GM19372 (cell line): ENCODE measurements around the gene ATP8A1.
"Not testable (repeated sequence)": the region's sequence is repeated elsewhere in the genome, so short reads cannot be mapped to it uniquely, and the experiment has no call there.

ENCODE experiments used
- ATAC-seq: cut with Tn5 transposase; IDR thresholded peaks from one replicate; pipeline ENCODE4 v1.9.1; 2021; ENCODE audit warnings: mild to moderate bottlenecking, low read depth, moderate library complexity; ENCODE audit not compliant: unreplicated experiment

ATP8A1 gene

GRCh38 chr4:42391981-42392380 lies 264.9 kb downstream of the ATP8A1 start:
- no peak for ATAC-seq

- ATAC-seq: no peak
Measured at GRCh38 chr4:42391355-42391664, 265.6 kb downstream of the ATP8A1 start.

- no peak for ATAC-seq
Measured at GRCh38 chr4:42390622-42391354, 266.1 kb downstream of the ATP8A1 start.

GRCh38 chr4:42385516-42385915 lies 271.4 kb downstream of the ATP8A1 start:
- ATAC-seq: no peak

- no peak for ATAC-seq
Measured at GRCh38 chr4:42381666-42382065, 275.2 kb downstream of the ATP8A1 start.

- no peak for ATAC-seq
Measured at GRCh38 chr4:42377497-42377896, 279.4 kb downstream of the ATP8A1 start.

- ATAC-seq: not testable (repeated sequence)
Measured at GRCh38 chr4:42372303-42372702, 284.6 kb downstream of the ATP8A1 start.

- no peak for ATAC-seq
Measured at GRCh38 chr4:42371305-42372252, 285.3 kb downstream of the ATP8A1 start.

- ATAC-seq: no peak
Measured at GRCh38 chr4:42369489-42369888, 287.4 kb downstream of the ATP8A1 start.

GRCh38 chr4:42366959-42367358 lies 289.9 kb downstream of the ATP8A1 start:
- ATAC-seq: no peak

- ATAC-seq: no peak
Measured at GRCh38 chr4:42364266-42365053, 292.4 kb downstream of the ATP8A1 start.

GRCh38 chr4:42363614-42364013 lies 293.3 kb downstream of the ATP8A1 start:
- ATAC-seq: no peak

GRCh38 chr4:42362591-42362990 lies 294.3 kb downstream of the ATP8A1 start:
- no peak for ATAC-seq

- no peak for ATAC-seq
Measured at GRCh38 chr4:42361456-42361855, 295.4 kb downstream of the ATP8A1 start.

GRCh38 chr4:42360256-42360669 lies 296.6 kb downstream of the ATP8A1 start:
- no peak for ATAC-seq

GRCh38 chr4:42359711-42360110 lies 297.2 kb downstream of the ATP8A1 start:
- no peak for ATAC-seq
